Esophagus muscularis mucosa (tissue), 4 donors: ENCODE results near the gene CYB5R2. TPM values are rescaled to one million over a fixed set of nuclear protein-coding genes. Genes with fewer than 3 reads are reported as not detected.

Experiments used
- DNase-seq: peaks from one replicate; pipeline ENCODE4 v3.0.0-alpha.2; 2017; ENCODE audit errors: extremely low spot score
- H3K27ac ChIP-seq, 4 donors: fragments of 200-600 bp; sonication (generic); replicated peaks in 1 of 4; 1 replicate in 3 of 4; 2 replicates in 1 of 4; pipeline ENCODE4 v1.5.1; 2016 to 2019; ENCODE audit warnings: mild to moderate bottlenecking in 1 of 4
- H3K27me3 ChIP-seq, 4 donors: fragments of 200-600 bp; sonication (generic); one replicate each; pipeline versions ENCODE4 v1.5.1 to v1.6.0; 2016 to 2019
- H3K36me3 ChIP-seq, 4 donors: fragments of 200-600 bp; sonication (generic); one replicate each; pipeline ENCODE4 v1.5.1; 2016 to 2019
- H3K4me1 ChIP-seq, 4 donors: fragments of 200-600 bp; sonication (generic); one replicate each; pipeline ENCODE4 v1.5.1; 2016 to 2019
- H3K4me3 ChIP-seq, 4 donors: fragments of 200-600 bp; sonication (generic); 1 replicate in 2 of 4; 2 replicates in 2 of 4; pipeline ENCODE4 v1.5.1; 2016 to 2019; ENCODE audit warnings: mild to moderate bottlenecking in 4 of 4, moderate library complexity in 1 of 4
- H3K9me3 ChIP-seq, 4 donors: fragments of 200-600 bp; sonication (generic); 1 replicate in 3 of 4; 2 replicates in 1 of 4; pipeline ENCODE4 v1.5.1; 2016 to 2019
- CTCF ChIP-seq, 3 experiments: fragments of 200-600 bp in 2 of 3; fragments of 450-650 bp in 1 of 3; sonication (generic) in 2 of 3; IDR thresholded peaks; one replicate each; pipeline ENCODE4 v1.5.1; 2017 to 2019; ENCODE audit warnings: antibody characterized with exemption in 3 of 3, mild to moderate bottlenecking in 2 of 3, moderate library complexity in 1 of 3
- EP300 ChIP-seq: sonication (generic); formaldehyde crosslinking; IDR thresholded peaks from one replicate; pipeline ENCODE4 v1.6.1; 2017; ENCODE audit warnings: antibody characterized with exemption
- POLR2A ChIP-seq: fragments of 450-650 bp; IDR thresholded peaks from one replicate; pipeline ENCODE4 v1.6.1; 2017; ENCODE audit warnings: antibody characterized with exemption, moderate library complexity, mild to moderate bottlenecking, low read depth
- POLR2AphosphoS5 ChIP-seq, 2 donors: sonication (generic); formaldehyde crosslinking; IDR thresholded peaks; one replicate each; pipeline ENCODE4 v1.6.1; 2017; ENCODE audit warnings: antibody characterized with exemption in 2 of 2
- WGBS: methylation state at CpG from one replicate; pipeline ENCODE4 v1.1.5; 2018; 5-methylcytosine and 5-hydroxymethylcytosine counted together
- intact Hi-C: fragments of 100-400 bp; cut with DNase I; formaldehyde crosslinking; loops from one replicate; pipeline ENCODE4 v1.15.1; 2023
- total RNA-seq, 4 donors: library from RNA; depleted of rRNA; stranded (reverse); fragments of >200 nt; gene quantifications; one replicate each; pipeline versions ENCODE4 v1.1.0 to v1.2.1, GENCODE V29; 2016

Gene CYB5R2
- total RNA-seq, 4 donors from 2014 or later = 2.2 to 4.2 (median 2.6) TPM

DNA sequence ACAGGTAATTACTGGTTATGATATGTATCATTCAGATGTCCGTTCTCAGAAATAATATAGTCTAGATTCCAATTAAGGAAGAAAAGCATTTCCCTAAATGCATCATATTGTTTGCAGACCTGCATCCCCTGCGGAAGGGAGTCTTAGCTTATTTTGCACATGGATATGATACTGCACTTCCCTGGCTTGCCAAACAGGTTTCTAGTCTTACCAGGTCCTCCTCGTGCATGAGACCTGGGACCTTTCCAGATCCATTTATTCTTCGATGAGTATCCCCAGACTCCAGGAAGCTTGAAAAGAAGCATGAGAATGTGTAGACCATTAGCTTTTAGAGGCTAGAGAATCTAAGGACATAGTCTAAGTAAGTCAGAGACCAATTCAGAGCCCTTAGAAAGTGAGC lies 30.6 kb downstream of the CYB5R2 start:
- intact Hi-C loops = no loop called here
- H3K4me1 ChIP-seq = peaks cover 0 to 11% (median 3%) of the 10 kb centered on the region in 4 donors
- H3K27ac ChIP-seq = no peak overlapping the region
- peaks cover 0 to 53% (median 23%) of the 10 kb centered on the region in 4 donors for H3K36me3 ChIP-seq
- no peaks in the 10 kb centered on the region for H3K9me3 ChIP-seq
- DNase-seq = no peak
- TF ChIP-seq POLR2A (no peak), POLR2AphosphoS5 (IDR thresholded peaks at IDR 0.05) (no peak), EP300 (no peak), CTCF (IDR thresholded peaks at IDR 0.05) (no peak)
- 65% methylated on average over 4 of the region's 4 CpGs for WGBS
- no peak overlapping the region for H3K4me3 ChIP-seq
- no peaks in the 10 kb centered on the region for H3K27me3 ChIP-seq

DNA sequence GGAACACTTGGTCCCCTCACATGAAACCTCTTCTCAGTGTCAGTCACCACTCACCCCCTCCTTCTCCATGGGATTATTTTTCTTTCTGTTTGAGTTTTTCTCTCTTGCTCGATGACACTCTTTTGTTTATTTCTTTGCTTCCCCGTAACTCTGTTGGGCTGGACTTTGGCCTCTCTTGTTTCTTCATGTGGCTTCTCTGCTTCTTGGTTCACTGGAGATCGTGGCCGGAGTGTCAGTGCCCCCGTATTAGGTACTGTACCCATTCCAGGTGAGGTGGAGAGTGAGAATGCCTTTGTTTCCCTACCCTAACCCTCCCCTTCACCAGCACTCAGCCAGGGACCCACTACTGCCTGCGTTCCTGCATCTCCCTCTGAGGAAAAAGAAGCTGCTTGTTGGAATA lies 32.5 kb downstream of the CYB5R2 start:
- TF ChIP-seq EP300 = no peak
- TF ChIP-seq CTCF (IDR thresholded peaks at IDR 0.05) = no peak
- no peak for TF ChIP-seq POLR2AphosphoS5 (IDR thresholded peaks at IDR 0.05)
- TF ChIP-seq POLR2A = no peak
- no peaks in the 10 kb centered on the region for H3K9me3 ChIP-seq
- 79% methylated on average over 6 of the region's 6 CpGs for WGBS
- intact Hi-C loops = no loop called here
- no peak overlapping the region for H3K27ac ChIP-seq
- peaks cover 0 to 18% (median 5%) of the 10 kb centered on the region in 4 donors for H3K4me1 ChIP-seq
- no peak overlapping the region for H3K4me3 ChIP-seq
- peaks cover 0 to 71% (median 27%) of the 10 kb centered on the region in 4 donors for H3K36me3 ChIP-seq
- no peak for DNase-seq
- H3K27me3 ChIP-seq = no peaks in the 10 kb centered on the region

DNA sequence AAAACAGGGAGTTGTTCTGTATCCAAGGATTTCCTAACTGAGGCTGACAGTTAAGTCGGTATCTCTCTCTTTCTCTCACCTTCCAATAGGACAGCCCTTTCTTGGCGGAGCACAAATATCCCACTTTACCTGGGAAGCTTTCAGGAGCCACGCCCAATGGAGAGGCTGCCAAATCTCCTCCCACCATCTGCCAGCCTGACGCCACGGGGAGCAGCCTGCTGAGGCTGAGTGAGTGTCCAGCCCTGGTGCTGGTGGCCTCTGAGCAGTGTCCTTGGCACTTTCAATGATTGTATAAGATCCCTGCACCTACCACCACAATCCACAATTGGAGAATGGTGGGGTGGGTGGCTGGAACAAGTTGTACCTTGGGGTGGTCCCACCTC lies 33.7 kb downstream of the CYB5R2 start:
- intact Hi-C loops = no loop called here
- Histone ChIP-seq H3K4me1 (peaks cover 0 to 18% (median 5%) of the 10 kb centered on the region in 4 donors), H3K27ac (peak overlapping the region in 1 of 4 donors; percentile 50), H3K9me3 (no peaks in the 10 kb centered on the region), H3K36me3 (peaks cover 0 to 78% (median 31%) of the 10 kb centered on the region in 4 donors), H3K4me3 (no peak overlapping the region), H3K27me3 (no peaks in the 10 kb centered on the region)
- 79% methylated on average over 2 of the region's 5 CpGs for WGBS
- DNase-seq = no peak
- TF ChIP-seq CTCF (IDR thresholded peaks at IDR 0.05) = no peak
- TF ChIP-seq POLR2AphosphoS5 (IDR thresholded peaks at IDR 0.05) = no peak
- TF ChIP-seq EP300 = no peak
- no peak for TF ChIP-seq POLR2A

DNA sequence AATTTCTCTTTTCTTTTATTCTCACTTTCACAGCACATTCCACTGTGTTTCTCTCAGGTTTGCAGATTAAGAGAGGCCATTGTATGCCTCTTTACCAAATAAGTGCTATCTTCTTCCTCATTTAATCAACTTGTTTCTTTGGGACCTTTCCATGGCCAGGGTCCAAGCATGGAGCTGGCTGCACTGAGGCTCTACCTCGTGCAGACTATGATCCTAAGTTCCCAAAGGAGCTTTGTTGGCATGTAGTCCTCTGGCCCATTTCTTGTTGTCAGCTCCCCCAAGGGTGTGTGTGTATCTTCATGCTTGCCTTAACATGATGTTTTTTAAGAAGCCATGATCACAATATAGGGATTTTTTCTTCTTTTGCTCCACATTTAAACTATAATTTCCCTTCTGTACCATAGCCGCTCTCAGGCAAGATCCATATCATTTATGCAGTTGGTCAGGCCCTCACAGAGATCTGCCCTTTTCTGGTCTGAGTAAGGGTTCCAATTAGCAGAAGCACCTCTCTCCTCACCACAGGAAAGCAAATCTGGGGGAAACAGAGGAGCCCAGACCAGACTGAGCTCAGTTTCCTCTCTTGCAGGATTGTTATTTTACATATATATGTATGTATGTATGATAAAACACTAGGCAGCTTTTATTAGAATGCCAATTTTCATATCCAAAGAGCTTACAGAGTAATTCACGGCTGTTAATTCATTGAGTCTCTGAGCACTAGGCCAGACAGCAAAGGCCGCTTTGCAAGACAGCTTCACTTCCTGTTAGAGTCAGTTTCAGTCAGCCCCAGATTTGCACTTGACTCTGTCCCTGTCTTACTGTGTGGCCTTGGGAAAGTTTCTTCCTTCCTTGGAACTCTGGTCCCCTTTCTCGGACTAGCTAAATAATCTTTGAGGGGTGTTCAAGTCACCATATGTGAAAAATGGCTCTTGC lies 34.3 kb downstream of the CYB5R2 start:
- intact Hi-C loops = no loop called here
- H3K4me3 ChIP-seq = no peak overlapping the region
- WGBS = 74% methylated on average over 5 of the region's 5 CpGs
- TF ChIP-seq EP300 = no peak
- no peak for TF ChIP-seq POLR2A
- peak in 1 of 2 donors; percentile 18 for TF ChIP-seq POLR2AphosphoS5 (IDR thresholded peaks at IDR 0.05)
- no peak for TF ChIP-seq CTCF (IDR thresholded peaks at IDR 0.05)
- peaks cover 0 to 18% (median 5%) of the 10 kb centered on the region in 4 donors for H3K4me1 ChIP-seq
- H3K9me3 ChIP-seq = no peaks in the 10 kb centered on the region
- H3K27me3 ChIP-seq = no peaks in the 10 kb centered on the region
- no peak for DNase-seq
- peak overlapping the region; percentile 50 to 73 (median 59) for H3K27ac ChIP-seq
- peaks cover 0 to 84% (median 33%) of the 10 kb centered on the region in 4 donors for H3K36me3 ChIP-seq
